NCI-H187 (cell line): ENCODE data around the gene SNX8.
"Not testable (repeated sequence)": the region's sequence is repeated elsewhere in the genome, so short reads cannot be mapped to it uniquely, and the experiment has no call there.

Experiments used
- DNase-seq, 2 experiments: peaks; one replicate each; lab custom pipeline; 2025; lab: John Stamatoyannopoulos, UW

Gene SNX8

GRCh38 chr7:2325162-2325561 is 10.9 kb upstream of the SNX8 start:
- DNase-seq, result no peak

GRCh38 chr7:2321020-2321419 is 6.8 kb upstream of the SNX8 start:
- DNase-seq, result no peak

GRCh38 chr7:2317556-2318293 is 3.5 kb upstream of the SNX8 start:
- no peak for DNase-seq

GRCh38 chr7:2316578-2316977 is 2.3 kb upstream of the SNX8 start:
- no peak for DNase-seq

- DNase-seq, result no peak
Measured at GRCh38 chr7:2315787-2316186, 1.5 kb upstream of the SNX8 start.

GRCh38 chr7:2314956-2315530 is 802 bp upstream of the SNX8 start:
- DNase-seq, result not testable (repeated sequence)

- DNase-seq, result no peak
Measured at GRCh38 chr7:2313450-2314208, 612 bp downstream of the SNX8 start.

- no peak for DNase-seq
Measured at GRCh38 chr7:2312267-2312929, 1.8 kb downstream of the SNX8 start.

GRCh38 chr7:2309889-2310331 is 4.3 kb downstream of the SNX8 start:
- no peak for DNase-seq

- no peak for DNase-seq
Measured at GRCh38 chr7:2307690-2308107, 6.5 kb downstream of the SNX8 start.

- DNase-seq, result no peak
Measured at GRCh38 chr7:2306688-2307087, 7.6 kb downstream of the SNX8 start.

- DNase-seq, result not testable (repeated sequence)
Measured at GRCh38 chr7:2305258-2305657, 9.0 kb downstream of the SNX8 start.

GRCh38 chr7:2303520-2303919 is 10.7 kb downstream of the SNX8 start:
- not testable (repeated sequence) for DNase-seq

GRCh38 chr7:2302743-2303397 is 11.4 kb downstream of the SNX8 start:
- DNase-seq, result not testable (repeated sequence)

- no peak for DNase-seq
Measured at GRCh38 chr7:2301511-2301863, 12.8 kb downstream of the SNX8 start.

GRCh38 chr7:2299870-2300512 is 14.2 kb downstream of the SNX8 start:
- no peak for DNase-seq

GRCh38 chr7:2299131-2299829 is 15.0 kb downstream of the SNX8 start:
- DNase-seq, result no peak

GRCh38 chr7:2296832-2297231 is 17.4 kb downstream of the SNX8 start:
- no peak for DNase-seq

GRCh38 chr7:2295936-2296620 is 18.2 kb downstream of the SNX8 start:
- DNase-seq, result no peak

GRCh38 chr7:2290877-2291276 is 23.4 kb downstream of the SNX8 start:
- no peak for DNase-seq
